ENCODE results near the gene UBE2K.
"Not testable (repeated sequence)": the region's sequence is repeated elsewhere in the genome, so short reads cannot be mapped to it uniquely, and the experiment has no call there.

UBE2K gene

GRCh38 chr4:39808231-39808749 is 110.4 kb downstream of the UBE2K start:
- no peak for DNase-seq (ENCODE audit: low read depth)

DNA sequence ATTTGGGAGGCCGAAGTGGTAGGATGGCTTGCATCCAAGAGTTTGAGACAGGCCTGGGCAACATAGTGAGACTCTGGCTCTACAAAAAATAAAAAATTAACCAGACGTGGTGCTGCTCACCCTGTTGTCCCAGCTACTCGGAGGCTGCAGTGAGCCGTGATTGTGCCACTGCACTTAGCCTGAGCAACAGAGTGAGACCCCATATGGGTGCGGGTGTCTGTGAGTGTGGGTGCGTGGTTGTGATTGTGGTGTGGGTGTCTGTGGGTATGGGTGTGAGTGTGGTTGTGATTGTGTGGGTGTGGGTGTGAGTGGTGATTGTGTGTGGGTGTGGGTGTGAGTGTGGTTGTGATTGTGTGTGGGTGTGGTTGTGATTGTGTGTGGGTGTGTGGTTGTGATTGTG is 114.6 kb downstream of the UBE2K start:
- no peak for DNase-seq (ENCODE audit: low read depth)

DNA sequence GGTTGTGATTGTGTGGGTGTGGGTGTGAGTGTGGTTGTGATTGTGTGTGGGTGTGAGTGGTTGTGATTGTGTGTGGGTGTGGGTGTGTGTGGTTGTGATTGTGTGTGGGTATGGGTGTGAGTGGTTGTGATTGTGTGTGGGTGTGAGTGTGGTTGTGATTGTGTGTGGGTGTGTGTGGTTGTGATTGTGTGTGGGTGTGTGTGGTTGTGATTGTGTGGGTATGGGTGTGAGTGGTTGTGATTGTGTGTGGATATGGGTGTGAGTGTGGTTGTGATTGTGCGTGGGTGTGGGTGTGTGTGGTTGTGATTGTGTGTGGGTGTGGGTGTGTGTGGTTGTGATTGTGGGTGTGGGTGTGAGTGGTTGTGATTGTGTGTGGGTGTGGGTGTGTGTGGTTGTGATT is 115.1 kb downstream of the UBE2K start:
- not testable (repeated sequence) for DNase-seq (ENCODE audit: low read depth)

GRCh38 chr4:39813761-39814160 is 115.8 kb downstream of the UBE2K start:
- DNase-seq (ENCODE audit: low read depth): not testable (repeated sequence)

DNA sequence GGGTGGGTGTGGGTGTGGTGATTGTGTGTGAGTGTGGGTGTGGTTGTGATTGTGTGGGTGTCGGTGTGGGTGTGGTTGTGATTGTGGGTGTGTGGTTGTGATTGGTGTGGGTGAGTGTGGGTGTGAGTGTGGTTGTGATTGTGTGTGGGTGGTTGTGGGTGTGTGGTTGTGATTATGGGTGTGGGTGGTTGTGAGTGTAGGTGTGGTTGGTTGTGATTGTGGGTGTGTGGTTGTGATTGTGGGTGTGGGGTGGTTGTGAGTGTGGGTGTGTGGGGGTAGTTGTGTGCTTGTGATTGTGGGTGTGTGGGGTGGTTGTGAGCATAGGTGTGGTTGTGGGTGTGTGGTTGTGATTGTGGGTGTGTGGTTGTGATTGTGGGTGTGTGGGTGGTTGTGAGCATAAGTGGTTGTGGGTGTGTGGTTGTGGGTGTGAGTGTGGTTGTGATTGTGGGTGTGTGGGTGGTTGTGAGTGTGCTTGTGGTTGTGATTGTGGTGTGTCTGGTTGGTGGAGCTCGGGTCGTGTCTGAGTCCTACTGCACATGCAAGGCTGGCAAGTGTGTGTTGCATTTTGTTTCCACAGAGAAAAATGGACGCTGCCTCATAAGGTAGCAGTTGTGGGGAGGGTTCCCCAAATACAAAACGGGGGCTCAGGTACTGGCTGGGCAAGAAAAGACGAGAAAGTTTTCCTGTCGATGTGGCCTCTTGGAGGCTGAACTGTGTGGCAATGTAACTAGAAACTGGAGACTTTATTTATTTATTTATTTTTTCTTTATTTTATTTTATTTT is 116.7 kb downstream of the UBE2K start:
- DNase-seq (ENCODE audit: low read depth): no peak

DNA sequence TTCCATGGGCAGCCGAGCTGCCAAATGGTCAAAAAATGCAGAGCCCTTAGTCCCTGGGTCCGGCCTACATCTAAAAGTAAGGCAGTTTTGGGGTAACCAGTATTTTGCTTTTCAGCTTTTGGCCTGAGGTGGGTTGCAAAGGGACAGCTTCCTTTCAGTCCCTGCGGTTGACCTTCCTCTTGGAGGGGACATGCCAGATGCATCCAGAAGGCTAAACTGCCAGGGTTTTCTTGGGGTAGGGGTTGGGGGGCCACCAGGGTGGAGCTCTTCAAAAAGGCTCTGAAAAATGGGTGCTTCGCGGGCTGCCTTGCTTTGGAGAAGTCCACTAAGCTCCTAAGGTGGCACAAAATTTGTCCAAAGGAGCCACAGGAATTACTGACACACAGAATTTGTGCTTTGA is 120.7 kb downstream of the UBE2K start:
- DNase-seq (ENCODE audit: low read depth): no peak

- no peak for DNase-seq (ENCODE audit: low read depth)
Measured at GRCh38 chr4:39820186-39820585, 122.2 kb downstream of the UBE2K start.

DNA sequence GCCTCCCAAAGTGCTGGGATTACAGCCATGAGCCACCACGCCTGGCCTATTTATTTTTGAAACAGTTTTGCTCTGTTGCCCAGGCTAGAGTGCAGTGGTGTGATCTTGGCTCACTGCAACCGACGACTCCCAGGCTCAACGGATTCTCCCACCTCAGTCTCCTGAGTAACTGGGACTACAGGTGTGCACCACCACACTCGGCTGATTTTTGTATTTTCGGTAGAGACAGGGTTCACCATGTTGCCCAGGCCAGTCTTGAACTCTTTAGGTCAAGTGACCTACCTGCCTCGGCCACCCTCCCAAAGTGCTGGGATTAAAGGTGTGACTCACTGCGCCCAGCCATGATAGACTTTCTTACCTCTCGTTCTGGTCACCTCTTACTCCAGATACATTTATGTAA is 124.0 kb downstream of the UBE2K start:
- no peak for DNase-seq (ENCODE audit: low read depth)

- DNase-seq (ENCODE audit: low read depth): no peak
Measured at GRCh38 chr4:39822662-39823061, 124.7 kb downstream of the UBE2K start.

GRCh38 chr4:39823191-39823590 is 125.3 kb downstream of the UBE2K start:
- DNase-seq (ENCODE audit: low read depth): no peak

GRCh38 chr4:39825090-39825489 is 127.2 kb downstream of the UBE2K start:
- DNase-seq (ENCODE audit: low read depth): no peak

DNA sequence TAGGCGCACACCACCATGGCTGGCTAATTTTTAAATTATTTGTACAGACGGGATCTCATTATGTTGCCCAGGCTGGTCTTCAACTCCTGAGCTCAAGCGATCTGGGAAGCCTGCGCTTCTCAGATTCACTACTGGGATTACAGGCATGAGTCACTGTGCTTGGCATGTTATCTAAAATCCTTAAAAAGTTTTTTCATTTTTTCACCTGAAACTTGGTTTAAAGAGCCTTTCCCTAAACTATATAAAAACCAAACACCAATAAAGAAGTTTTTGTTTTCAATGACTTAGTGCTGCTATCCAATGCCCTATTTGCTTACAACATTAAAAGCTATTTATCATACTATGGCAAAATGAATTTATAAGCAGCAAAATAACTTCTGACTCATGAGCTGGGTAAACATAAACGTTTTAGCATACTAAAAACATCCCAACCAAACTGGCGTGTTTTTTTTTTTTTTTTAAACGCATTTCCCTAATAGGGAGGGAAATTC is 127.8 kb downstream of the UBE2K start:
- DNase-seq (ENCODE audit: low read depth): no peak
